Right hindlimb (tissue), 1 donor: ENCODE data around the gene FERMT3.
"Not testable (repeated sequence)": the region's sequence is repeated elsewhere in the genome, so short reads cannot be mapped to it uniquely, and the experiment has no call there.

Source experiments
- DNase-seq: peaks from one replicate; pipeline ENCODE4 v3.0.0-alpha.2; 2018

FERMT3 gene

DNA sequence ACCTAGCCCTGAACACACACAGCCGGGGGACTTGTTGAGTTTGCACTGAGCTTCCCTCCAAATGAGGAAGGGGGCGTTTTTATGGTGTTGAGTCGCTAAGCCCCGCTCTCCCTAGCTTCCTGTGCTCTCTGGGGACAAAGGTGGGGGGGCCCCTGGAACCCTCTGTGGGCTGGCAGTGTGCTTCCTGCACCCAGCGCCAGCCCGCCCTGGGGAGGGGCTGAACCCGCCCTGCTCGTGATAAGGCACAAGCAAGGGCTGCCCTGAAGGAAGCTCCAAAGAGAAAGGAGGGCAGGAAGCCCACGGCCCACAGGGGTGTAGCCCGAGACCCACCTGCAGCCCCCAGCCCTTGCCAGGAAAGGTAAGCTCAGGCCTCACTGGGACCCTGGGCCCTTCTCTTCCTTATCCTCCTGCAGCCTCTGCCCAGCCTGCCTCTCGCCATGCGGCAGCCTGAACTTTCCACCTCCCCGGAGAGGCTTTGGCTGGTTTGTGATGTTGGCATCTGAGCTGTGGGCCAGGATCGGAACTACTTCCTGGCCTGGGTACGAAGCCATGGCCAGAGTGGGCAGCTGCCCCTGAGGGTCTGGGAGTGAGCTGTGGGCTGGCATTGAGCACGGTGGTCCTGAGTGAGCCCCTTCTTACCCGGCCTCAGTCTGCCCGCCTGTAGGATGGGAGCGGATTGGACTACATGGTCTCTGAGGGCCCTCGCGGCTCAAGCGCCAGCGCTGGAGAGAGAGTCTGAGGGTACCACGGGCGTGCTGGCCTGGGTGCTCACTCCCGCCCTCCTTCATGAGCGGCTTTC, at the start of gene FERMT3:
Gene FERMT3 (plus strand): TSS at position 265 of the 799 bp plus-strand sequence. CDS start 644 bp downstream, outside the sequence.
- DNase-seq: peak; percentile 37

DNA sequence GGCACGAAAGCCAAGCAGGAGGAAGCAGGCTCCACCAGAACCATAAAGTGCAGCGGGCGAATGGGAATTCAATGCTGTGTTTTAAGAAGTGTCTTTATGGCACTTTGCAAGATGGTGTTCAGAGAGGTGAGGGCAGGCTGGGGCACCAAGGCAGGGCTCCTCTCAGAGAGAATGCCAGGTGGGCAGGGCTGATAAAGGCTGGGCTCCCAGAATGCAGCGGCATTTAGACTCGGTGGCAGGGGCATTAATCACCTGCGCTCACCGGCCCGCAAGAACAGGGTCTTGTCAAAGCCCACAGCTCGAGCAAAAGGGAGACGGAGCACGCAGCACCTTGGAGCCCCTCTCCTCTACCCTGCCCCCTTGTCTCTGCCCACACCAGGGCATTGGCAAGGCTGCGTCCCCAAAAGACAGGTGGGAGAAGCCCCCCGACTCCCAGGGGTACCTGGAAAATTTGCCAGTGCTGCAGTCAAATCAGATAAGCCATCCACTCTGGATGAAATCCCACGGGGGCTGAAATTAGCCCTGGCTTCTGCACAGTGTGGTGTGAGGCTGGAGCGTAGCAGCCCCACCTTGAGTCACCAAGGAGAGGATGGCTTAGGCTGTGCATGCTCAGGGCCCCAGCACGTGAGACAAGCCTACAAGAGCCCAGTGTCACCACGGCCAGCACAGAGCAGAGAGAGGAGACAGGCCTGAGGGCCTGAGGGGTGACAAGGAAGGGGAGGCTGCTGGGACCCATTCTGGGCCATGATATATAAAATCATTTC, 48.7 kb upstream of the FERMT3 start:
- no peak for DNase-seq

DNA sequence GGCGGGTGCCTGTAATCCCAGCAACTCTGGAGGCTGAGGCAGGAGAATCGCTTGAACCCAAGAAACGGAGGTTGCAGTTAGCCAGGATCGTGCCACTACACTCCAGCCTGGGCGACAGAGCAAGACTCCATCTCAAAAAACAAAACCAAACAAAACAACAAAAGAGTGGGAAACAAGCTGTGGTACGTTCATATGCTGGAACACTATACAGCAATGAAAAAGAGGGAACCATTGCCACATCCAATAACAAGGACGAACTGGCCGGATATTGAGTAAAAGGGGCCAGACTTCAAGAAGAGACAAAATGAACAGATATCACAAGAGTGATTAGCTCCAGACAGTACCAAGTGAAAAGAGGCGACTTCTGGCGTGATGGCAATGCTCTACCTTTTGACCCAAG, 45.5 kb upstream of the FERMT3 start:
- DNase-seq: no peak

DNA sequence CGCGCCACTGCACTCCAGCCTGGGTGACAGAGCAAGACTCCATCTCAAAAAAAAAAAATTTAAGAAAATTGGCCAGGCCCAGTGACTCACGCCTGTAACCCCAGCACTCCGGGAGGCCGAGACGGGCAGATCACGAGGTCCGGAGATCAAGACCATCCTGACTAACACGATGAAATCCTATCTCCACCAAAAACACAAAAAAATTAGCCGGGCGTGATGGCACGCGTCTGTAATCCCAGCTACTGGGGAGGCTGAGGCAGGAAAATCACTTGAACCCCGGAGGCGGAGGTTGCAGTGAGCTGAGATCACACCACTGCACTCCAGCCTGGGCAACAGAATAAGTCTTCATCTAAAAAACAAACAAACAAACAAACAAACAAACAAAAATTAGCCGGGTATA, 43.8 kb upstream of the FERMT3 start:
- DNase-seq: not testable (repeated sequence)

DNA sequence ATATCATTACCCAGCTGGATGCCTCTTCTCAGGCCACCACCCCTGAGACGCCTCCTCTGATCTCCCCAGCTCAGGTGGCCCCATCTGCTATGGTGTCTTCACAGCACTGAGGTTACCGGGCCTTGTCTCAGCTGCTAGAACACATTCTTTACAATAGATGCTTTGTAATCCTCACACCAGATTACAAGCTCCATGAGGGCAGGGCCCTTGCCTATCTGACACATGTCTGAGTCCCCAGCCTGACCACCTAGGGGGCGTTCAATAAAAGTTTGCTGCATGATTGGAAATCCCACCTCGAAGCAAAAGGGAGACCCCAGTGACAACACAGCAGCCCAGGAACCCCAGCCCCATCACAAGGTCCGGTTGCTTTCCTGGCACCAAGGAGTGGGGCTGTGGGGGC, 42.6 kb upstream of the FERMT3 start:
- DNase-seq: no peak

DNA sequence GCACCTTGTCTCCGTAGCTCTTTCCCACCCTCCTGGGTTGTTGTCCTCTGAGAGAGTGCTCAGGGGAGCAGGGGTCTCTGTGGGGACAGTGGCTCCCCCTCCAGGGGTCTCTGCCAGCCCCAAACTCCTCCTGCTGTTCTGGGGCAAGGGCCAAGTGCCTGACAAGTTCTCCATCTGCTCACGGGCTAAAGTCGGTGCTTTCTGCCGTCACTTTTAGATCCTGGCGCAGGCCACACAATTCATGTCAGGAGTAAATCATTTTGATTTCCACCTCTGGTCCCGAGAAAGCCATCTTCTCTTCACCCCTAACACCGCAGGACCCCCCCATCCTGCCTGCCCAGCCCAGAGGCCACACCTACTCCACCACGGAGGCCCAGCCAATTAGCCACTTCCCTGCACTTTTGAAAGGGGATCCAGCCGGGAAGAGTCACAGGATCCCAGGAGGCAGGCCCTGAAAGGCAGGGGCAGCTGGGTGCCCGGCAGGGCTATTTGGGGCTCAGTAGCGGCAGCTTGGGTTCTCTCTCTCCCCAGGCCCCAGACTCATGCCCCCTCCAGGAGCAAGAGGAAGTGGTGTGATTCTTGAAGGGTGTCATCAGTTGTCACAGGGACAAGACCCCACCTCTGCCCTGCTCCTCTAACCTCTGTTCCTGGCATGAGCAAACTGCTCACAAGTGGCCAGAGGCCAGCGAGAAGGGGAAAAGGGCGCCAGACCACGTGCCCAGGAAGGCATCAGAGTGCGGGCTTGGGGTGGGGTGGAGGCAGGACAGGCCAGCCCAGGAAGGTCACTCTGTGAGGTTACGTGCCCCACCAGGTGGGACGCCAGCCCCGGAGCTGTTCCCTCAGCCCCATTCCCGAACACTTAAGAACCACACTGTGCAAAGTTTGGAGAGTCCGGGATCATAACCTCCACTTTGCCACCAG, 41.9 kb upstream of the FERMT3 start:
- DNase-seq: peak; percentile 77

DNA sequence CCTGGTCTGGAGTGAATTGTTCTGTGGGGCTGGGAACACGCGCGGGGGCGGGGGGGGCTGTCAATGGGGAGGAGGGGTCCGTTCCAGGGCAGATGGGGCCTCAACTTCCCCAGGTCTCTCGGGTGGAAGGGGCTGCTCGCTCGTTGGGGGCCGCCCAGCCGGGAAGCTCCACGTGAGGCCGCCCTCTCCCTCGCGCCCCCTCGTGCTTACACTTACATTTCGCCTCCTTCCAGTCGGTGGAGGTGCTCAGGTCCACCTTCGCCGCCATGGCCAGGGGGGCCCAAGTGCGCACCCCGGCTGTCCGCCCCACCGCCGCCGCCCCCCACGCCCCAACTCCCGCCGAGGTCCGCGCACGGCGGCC, 41.1 kb upstream of the FERMT3 start:
- peak; percentile 55 for DNase-seq

DNA sequence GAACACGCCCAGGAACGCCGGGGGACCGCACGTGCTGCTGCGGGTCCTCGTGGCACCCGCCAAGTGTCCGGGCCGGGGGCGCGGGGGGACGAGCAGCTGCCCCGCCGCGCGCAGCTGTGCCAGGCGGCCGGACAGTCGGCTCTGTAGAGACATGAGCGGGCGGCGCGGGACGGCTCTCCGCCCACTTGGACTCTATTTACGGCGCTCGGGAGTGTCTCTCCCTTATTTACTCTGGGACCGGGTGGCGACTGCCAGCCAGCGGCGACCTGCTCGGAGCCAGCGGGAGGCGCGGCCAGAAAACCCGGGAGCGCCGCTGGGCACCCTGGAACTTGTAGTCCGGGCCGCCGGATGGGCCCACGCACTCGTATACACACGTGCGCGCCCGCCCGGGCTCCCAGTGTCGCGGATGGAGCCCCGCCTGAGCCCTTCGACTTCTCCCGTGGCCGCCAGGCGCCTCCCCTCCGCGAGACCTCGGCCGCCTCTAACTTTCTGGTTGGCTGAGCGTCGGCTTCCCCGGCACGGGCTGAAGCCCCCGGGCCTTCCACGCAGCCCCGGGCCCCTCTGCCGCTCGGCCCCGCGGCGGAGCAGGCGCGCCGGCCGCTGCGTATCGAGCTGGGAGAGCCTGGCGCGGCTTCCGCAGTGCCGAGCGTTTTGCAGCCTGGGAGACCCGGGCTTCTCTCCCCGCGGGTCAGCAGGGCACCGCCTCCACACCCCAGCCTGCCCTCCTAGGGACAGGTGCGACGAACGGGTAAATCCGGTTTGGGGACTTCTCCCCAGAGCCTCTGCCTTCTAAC, 40.5 kb upstream of the FERMT3 start, which contains the start of gene MACROD1:
Gene MACROD1 (minus strand): TSS at position 272 of the 794 bp plus-strand sequence. CDS start 119 bp downstream, at position 153.
- peak; percentile 90 for DNase-seq

DNA sequence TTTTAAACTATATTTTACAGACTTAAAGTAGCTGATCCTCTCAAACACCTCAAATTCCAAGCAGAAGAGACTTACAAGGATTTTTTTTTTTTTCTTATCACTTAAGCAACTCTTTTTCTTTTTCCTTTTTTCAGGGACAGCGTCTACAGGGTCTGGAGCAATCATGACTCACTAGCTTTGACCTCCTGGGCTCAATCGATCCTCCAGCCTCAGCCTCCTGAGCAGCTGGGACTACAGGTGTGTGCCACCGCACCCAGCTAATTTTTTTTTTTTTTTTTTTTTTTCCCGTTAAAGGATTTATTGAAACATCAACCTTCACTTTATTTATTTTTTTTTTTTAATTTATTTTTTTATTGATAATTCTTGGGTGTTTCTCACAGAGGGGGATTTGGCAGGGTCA, 36.1 kb upstream of the FERMT3 start:
- DNase-seq: no peak

DNA sequence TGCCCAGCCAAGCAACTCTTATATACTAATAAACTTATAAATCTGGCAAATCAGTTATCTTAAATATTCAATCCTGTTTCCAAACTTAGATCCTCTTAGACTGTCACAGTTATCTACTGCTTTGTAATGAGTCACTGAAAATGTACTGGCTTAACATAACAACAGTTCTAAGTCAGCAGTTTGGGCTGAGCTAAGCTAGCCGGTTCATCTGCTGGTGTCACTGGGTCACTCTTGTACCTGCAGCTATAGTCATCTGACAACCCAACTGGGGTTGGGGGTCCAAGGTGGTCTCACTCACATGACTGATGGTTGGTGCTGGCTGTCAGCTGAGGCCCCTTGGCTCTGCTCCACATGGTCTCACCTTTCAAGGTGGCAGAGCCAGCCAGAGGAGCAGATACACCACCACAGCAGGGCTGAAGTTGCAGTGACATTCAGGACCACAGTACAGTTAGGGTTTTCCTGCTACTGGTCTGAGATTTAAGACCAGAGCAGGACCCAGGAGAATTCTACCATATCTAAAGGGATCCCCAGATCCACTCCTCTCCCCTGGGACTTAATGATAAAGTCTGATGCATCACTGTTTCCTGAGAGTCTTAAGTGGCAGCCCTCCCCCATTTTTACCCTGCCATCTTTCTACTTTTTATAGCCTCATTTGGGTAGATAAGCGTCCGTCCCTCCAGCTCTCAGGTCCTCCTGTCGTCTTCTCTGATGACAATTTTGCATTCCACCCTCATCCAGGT, 32.7 kb upstream of the FERMT3 start:
- no peak for DNase-seq

DNA sequence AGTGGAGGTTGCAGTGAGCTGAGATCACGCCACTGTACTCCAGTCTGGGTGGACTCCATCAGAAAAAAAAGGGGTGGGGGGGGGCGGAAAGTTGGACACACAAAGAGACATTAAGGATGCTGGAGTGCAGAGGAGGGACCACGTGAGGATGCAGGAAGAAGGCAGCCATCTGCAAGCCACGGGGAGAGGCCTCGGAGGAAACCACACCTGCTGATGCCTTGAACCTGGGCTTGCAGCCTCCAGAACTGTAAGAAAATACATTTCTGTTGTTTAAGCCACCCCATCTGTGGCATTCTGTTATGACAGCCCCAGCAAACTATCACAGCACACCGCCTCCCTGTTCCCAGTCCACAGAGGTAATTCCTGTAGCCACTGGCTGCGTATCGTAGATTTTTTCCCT, 29.8 kb upstream of the FERMT3 start:
- no peak for DNase-seq

DNA sequence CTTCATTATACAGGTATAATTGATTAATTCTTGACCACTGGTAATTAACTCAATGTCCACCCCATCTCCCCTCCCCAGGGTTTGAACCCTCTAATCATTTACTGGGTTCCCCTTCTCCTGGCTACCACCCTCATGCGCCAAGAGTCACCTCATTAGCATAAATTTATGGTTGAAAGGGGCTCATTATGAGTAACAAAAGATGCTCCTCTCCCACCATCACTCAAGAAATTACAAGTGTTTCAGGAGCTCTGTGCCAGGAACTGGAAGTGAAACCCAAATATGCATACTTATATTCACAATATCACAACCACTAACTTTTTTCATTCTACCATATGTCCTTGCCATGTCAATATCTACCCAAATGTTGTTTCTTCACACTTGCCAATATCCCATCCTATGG, 28.3 kb upstream of the FERMT3 start:
- no peak for DNase-seq

DNA sequence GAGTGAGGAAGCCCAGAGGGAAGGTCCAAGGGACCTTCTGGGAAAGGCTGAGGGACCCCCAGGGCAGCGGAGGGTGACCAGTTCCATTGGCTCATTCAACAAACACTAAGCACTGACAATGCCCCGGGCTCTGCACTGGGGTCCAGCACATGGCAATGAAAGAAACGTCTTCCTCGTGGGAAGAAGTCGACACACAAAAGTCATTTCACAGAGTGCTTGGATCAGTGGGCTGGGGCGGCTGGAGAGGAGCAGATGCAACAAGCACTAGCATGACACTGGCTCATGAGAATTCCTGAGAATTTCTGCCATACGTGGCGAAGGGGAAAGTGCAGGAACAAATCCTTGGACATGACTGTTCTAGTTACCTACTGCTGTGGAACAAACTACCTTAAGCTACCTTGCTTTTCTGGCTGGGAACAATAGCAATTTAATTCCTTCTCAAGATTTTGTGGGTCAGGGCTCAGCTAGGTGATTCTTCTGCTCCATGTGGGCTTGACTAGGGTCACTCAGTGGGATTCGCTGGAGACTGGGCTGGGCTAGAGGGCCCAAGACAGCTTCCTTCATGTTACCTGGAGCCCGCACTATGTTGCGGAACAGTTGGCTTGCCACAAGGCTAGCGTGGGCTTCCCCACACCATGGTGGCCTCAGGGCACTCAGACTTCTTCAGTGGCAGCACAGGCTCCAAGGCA, 27.4 kb upstream of the FERMT3 start:
- no peak for DNase-seq

DNA sequence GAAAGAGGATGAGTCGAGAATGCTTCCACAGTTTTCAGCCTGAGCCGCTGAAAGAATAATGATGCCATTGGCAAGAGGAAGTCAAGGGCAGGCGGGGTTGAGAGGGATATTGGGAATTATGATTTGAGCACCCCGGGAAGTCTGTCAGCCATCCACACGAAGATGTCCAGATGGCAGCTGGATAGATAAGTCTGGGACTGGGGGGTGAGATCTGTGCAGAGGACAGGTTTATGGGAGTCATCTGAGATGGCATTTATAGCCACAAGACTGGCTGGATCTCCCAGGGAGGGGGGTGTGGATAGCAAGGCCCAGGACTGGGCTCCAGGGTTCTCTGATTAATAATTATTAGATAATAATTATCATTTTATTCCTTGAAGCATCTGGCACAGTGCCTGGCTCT, 25.6 kb upstream of the FERMT3 start:
- DNase-seq: peak; percentile 24

DNA sequence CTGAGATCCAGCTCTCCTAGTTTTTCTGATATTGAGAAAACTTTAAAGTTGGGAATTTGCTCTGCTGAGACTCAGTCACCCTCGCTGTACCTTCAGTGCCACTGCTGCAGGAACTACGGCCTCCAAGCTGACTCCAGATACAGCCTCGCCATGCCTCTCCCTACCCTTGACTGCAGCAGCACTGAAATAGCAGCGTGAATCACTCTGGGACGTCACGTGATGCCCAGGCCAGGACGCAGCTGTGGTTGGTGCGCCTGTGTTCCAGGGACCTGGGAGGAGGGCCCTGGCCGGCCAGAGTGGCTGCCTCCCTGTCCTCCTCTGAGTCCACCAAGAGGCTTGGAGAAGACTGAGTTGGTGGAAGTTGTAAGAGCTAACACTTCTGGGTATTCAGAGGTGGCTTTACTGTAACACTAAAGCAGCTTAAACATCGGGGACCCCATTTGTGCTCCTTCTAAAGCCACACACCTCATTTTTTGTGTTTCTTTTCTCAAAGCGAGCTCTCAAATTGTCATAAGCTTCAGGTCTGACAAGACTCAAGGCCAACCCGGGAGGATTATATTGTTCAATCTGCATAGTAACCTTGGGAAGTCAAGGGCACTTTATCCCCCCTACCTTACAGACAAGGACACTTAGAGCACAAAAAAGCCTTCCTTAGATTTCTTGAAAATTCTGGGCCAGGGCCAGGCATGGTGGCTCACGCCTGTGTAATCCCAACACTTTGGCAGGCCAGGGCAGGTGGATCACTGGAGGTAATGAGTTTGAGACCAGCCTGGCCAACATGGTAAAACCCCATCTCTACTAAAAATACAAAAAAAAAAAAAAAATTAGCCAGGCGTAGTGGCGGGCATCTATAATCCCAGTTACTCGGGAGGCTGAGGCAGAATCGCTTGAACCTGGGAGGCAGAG, 24.8 kb upstream of the FERMT3 start:
- DNase-seq: peak; percentile 93

DNA sequence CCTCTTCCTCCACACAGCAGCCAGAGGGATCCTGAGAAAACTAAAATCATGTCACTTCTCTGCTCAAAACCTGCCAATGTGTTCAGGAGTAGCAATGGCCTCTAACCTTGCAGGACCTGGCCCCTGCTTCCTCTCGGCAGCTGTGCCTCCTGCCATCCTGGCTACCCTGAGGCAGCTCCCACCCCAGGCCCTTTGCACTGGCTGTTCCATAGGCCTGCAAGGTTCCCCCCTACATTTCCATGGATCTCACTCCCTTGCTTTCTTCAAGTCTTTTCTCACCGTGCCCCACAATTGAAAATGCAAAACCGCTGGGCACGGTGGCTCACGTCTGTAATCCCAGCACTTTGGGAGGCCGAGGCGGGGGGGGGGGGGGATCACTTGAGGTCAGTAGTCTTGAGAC, 22.6 kb upstream of the FERMT3 start:
- DNase-seq: no peak

DNA sequence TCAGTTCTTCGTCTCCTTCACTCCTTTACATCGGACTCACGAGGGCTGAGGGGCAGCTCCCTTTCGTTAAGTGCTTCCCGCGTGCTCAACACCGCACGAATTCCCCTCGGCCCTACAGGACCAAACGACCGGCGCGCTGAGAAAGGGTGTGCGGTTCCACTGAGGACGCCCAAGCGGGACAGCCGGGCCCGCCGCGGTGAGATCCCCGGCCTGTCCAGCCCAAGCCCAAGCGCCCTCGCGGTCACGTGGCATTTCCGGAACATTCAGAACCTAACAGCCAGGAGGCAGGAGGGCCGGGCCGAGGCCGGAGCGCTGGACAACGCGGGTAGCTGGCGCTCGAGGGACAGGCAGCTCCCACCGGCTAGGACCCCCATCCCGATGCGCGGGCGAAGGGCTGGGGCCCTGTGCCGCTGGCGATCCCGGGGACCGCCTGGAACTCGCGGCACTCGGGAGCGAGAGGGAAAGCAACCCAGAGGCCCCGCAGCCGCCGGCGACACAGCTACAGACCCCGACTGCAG, 21.3 kb upstream of the FERMT3 start:
- DNase-seq: no peak

DNA sequence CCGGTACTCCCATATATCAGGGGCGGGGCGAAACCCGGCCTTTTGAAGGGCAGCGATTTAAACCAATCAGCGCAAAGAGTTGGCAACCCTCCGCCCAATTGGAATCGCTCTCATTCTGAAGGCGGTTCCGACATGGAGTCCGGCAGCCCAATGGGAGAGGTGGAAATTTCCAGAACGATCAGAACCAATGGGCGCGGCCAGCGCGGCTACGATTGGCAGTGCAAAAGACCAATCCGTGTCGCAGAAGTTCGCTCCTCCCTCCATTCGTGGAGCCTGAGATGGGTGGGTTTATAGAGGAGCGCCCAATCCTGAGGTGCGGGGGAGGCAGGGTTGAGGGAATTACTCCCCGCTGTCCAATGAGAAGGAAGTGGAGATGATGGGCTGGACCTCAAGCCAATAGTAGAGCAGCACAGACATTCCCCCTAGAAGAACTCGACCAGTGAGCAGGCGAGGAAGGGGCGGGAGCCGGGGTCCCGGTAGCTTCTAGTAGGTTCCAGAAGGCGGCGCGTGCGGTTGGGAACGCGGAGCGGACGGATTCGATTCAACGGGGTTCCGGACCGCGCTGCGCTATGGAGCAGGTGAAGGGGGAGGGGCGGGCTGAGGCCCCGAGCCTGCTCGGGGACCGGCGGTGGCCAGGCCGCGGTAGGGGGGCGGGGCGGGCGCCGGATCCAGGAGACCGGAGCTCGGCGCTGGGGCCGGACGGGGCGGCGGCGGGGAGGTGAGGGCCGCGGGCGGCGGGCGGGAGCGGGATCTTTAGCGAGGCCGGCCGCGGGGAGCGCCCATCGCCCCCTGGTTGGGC, 20.6 kb upstream of the FERMT3 start, which contains the start of gene STIP1:
Gene STIP1 (plus strand): TSS at position 479 of the 799 bp plus-strand sequence. CDS start 91 bp downstream, at position 570.
- DNase-seq: peak; percentile 100
